PFSK-1 (cell line): ENCODE data around the gene HS2ST1.

Experiments used
- POLR2AphosphoS5 ChIP-seq: IDR thresholded peaks from 2 replicates; pipeline ENCODE4 v1.6.1; 2012; ENCODE audit warnings: low read depth, mild to moderate bottlenecking, control low read depth, low read length, moderate library complexity
- SIN3A ChIP-seq: IDR thresholded peaks from 2 replicates; pipeline ENCODE4 v1.6.1; 2012; ENCODE audit warnings: mild to moderate bottlenecking, low read length, moderate library complexity, borderline replicate concordance; ENCODE audit not compliant: insufficient read depth

- TF ChIP-seq POLR2AphosphoS5 (no peak), SIN3A (no peak)
Observed at GRCh38 chr1:87121711-87122163, 207.3 kb downstream of the HS2ST1 start.
